ENCODE data around the gene TRAPPC1. TPM values are rescaled to one million over a fixed set of nuclear protein-coding genes. Genes with fewer than 3 reads are reported as not detected.
"Not testable (repeated sequence)": the region's sequence is repeated elsewhere in the genome, so short reads cannot be mapped to it uniquely, and the experiment has no call there.

Gene TRAPPC1
- polyA plus RNA-seq (ENCODE audit: insufficient read length), result 86.8 TPM

- peak; percentile 99 for DNase-seq (ENCODE audit: low read depth)
Observed at GRCh38 chr17:7931709-7932482, at the start of gene TRAPPC1, which contains the start of gene CNTROB. TRAPPC1 (minus strand) TSS chr17:7931946; CDS start chr17:7931829, 117 bp downstream. CNTROB (plus strand) TSS chr17:7932206; CDS start chr17:7933080, 874 bp downstream.

- no peak for DNase-seq (ENCODE audit: low read depth)
Observed at GRCh38 chr17:7977805-7978204, 46.1 kb upstream of the TRAPPC1 start.

DNA sequence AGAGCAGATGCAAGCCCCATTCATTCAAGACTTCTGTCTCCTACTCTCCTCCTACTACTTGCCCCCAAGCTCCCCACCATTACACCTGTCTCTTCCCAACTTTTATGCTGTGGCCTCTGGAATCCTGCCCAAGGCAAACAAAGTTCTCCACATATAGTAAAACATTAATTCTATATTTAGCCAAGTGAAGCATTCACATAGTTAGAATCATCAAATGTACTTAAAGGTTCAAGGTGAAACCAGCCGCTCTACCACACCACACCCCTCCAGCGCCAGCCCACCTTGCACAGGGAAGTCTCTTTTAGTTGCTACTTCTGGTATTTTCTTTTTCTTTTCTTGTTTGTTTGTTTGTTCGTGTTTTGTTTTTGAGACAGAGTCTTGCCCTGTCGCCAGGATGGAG, 45.3 kb upstream of the TRAPPC1 start:
- DNase-seq (ENCODE audit: low read depth), result no peak

- no peak for DNase-seq (ENCODE audit: low read depth)
Observed at GRCh38 chr17:7974638-7975131, 42.9 kb upstream of the TRAPPC1 start.

- DNase-seq (ENCODE audit: low read depth), result no peak
Observed at GRCh38 chr17:7972131-7972785, 40.5 kb upstream of the TRAPPC1 start.

GRCh38 chr17:7971651-7972050, 39.9 kb upstream of the TRAPPC1 start:
- no peak for DNase-seq (ENCODE audit: low read depth)

- no peak for DNase-seq (ENCODE audit: low read depth)
Observed at GRCh38 chr17:7969433-7969832, 37.7 kb upstream of the TRAPPC1 start.

DNA sequence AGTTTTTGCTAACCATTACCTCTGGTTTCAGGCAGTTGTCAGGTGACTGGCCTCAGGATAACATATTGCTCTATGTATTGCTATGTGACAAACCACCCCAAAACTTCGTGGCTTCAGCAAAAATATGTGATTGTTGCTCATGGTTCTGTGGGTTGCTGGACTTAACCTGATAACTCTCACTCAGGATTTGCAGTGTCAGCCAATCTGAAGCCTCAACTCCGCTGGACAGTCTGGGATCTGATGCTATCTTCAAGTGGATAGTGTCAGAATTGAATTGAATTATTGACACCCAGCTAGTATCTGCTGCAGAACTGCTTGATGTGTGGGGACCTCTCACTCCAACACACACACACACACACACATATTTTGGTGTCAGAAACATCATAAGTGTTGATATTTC, 36.0 kb upstream of the TRAPPC1 start:
- DNase-seq (ENCODE audit: low read depth), result no peak

DNA sequence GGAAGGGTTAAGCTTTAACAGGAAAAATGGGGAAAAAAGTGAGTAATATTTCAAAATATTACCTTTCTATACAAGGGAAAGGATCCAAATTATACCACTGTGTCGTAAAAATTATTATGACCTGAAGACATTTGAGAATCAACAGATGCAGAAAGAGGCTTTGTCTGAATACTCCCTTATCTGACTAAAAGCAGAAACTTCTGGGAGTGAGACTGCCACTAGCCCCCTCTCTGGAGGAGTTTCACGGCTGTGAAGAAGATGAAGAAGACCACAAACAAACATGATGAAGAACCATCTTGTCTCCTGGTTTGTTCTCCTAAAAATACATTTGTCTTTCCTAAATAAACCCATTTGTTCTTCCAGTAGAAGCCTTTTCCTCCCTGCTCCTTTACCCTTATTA, 29.7 kb upstream of the TRAPPC1 start:
- no peak for DNase-seq (ENCODE audit: low read depth)

DNA sequence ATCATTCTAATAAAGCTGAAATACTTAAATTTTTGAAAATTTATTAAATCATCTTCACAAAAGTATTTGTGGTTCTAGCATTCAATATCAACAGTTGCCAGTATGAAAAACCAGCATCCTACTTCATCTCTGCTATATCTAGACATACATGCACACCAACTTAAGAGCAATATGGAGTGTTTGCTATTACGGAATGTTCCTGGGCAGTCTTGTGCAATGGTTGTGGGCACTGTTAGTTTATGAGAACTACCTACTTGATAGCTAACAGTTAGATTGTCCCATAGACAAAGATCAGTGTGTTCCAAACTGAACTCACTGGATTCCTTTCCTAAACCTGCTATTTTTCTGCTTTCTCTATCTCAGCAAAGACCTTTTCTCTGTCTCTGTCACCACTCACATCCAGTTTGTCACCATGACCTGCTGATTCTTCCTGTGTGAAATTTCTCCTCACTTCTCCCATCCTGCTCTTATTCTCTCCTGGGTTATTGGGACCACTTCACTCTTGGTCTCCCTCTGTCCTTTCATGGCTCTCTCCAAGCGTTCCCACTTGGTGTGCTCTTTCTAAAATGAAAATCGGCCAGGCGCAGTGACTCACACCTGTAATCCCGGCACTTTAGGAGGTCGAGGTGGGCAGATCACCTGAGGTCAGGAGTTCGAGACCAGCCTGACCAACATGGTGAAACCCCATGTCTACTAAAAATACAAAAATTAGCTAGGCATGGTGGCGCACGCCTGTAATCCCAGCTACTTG, 27.9 kb upstream of the TRAPPC1 start:
- no peak for DNase-seq (ENCODE audit: low read depth)

- peak; percentile 5 for DNase-seq (ENCODE audit: low read depth)
Observed at GRCh38 chr17:7956228-7956965, 24.7 kb upstream of the TRAPPC1 start.

GRCh38 chr17:7955414-7956227, 23.9 kb upstream of the TRAPPC1 start:
- DNase-seq (ENCODE audit: low read depth), result no peak

DNA sequence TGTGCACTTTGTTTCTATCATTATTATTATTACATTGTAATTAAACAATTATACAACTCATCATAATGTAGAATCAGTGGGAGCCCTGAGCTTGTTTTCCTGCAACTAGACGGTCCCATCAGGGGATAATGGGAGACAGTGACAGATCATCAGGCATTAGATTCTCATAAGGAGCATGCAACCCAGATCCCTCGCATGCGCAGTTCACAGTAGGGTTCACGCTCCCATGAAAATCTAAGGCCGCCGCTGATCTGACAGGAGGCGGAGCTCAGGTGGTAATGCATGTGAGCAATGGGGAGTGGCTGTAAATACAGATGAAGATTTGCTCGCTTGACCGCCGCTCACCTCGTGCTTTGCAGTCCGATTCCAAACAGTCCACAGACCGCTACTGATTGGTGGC, 21.5 kb upstream of the TRAPPC1 start:
- not testable (repeated sequence) for DNase-seq (ENCODE audit: low read depth)

DNA sequence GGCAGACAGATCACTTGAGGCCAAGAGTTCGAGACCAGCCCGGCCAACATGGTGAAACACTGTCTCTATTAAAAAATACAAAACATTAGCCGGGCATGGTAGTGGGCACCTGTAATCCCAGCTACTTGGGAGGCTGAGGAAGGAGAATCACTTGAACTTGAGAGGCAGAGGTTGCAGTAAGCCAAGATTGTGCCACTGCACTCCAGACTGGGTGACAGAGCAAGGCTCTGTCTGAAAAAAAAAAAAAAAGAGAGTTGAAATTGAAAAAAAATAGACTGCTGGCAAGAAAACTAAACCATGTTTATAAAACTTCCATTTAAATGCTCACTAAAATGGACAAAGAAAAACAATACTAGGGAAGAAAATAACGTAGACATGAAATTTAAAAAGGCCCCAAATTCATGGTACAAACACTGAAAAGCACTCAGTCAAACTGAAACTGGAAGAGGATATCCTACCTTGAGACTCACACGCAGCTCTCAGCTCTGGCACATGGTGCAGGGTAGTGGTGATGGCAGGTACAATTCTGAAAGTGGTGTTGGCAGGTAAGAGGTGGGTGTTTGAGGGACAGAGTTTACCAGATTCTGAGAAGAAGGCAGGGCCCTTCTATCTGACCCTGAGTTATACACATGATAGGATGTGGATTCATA, 19.5 kb upstream of the TRAPPC1 start:
- DNase-seq (ENCODE audit: low read depth), result no peak

DNA sequence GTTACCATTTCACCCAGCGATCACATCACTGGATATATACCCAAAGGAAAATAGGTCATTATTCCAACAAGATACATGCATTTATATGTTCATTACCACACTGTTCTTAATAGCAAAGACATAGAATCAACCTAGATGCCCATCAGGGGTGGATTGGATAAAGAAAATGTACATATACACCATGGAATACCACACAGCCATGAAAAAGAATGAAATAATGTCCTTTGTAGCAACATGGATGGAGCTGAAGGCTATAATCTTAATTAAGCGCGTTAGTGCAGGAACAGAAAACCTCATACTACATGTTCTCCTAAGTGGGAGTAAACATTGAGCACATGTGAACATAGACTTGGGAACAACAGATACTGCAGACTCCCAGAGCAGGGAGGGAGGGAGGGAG, 18.8 kb upstream of the TRAPPC1 start:
- DNase-seq (ENCODE audit: low read depth), result no peak

DNA sequence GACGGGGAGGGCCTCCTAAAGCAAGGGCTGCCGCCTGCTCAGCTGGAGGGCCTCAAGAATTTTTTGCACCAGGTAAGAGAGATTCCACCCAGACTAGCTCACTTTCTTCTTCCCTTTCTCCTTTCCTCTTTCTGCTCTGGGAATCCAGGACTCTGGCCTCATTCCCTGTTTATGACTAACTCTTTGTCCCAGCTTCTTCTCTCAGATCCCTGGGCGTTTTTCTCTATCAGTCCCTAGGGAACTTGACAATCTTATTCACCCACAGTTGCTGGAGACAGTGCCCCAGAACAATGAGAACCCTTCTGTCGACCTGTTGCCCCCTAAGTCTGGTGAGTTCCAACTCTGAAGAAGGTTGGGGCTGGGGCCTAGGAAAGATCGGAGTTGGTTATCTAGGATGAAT, 15.9 kb upstream of the TRAPPC1 start:
- DNase-seq (ENCODE audit: low read depth), result no peak

DNA sequence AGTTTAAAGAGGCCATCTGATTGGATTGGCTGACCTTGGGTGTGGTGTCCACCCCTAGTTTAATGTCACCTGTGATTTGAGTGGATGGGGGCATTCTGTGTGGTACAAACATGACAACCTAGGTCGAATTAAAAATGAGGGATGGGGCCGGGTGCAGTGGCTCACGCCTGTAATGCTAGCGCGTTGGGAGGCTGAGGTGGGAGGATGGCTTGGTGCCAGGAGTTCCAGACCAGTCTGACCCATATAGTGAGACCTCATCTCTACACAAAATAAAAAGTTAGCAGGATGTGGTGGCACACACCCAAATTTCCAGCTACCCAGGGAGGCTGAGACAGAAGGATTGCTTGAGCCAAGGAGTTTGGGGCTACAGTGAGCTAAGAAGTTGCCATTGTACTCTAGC, 14.7 kb upstream of the TRAPPC1 start:
- no peak for DNase-seq (ENCODE audit: low read depth)

GRCh38 chr17:7945651-7946050, 13.9 kb upstream of the TRAPPC1 start:
- no peak for DNase-seq (ENCODE audit: low read depth)

- DNase-seq (ENCODE audit: low read depth), result no peak
Observed at GRCh38 chr17:7944326-7944725, 12.6 kb upstream of the TRAPPC1 start.

- no peak for DNase-seq (ENCODE audit: low read depth)
Observed at GRCh38 chr17:7943291-7943690, 11.5 kb upstream of the TRAPPC1 start.

Measured in forelimb muscle (tissue), 1 donor.